Ecto neural progenitor cell (in vitro differentiated cells): ENCODE results near the gene TAF11L5.
"Not testable (repeated sequence)": the region's sequence is repeated elsewhere in the genome, so short reads cannot be mapped to it uniquely, and the experiment has no call there.

Experiments used
- DNase-seq: peaks from one replicate; pipeline ENCODE4 v3.0.0-alpha.2; 2018; ENCODE audit warnings: low spot score

TAF11L5 gene

DNA sequence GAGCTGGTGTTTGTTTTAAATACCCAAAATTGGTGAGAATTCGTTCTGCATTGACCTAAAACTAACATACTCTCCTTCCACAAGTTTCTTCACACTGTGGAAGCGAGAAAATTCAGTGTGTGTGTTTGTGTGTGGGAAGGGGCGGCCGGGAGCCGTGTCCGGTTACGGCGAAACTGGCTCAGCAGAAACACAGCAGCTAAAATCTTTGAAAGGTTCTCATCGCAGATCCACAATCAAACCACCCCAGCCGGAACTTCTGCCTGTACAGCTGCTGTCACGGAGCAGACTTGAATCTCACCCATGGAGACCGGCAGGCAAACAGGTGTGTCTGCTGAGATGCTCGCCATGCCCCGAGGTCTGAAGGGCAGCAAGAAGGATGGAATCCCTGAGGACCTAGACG lies at the start of gene TAF11L5:
Gene TAF11L5, plus strand, starts transcription at position 301 of the 400 bp plus-strand sequence.
- not testable (repeated sequence) for DNase-seq

DNA sequence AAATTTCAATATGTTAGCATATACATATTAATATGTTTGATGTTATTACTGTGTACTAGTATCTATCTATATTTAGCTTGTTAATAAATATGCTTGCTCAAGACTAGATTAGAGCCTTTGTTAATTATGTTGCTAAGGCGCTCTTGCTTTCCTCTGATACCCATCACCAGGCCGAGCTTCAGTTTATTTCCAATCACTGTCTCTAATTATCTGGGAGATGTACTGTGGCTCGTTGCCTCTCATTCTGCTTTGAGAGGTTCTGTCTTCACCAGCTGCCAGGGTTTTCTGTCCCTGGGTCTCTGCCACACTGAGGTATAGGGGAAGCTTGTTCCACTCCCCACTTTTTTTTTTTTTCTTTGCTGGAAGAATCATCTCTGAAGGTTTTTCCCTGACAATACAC lies 48.0 kb upstream of the TAF11L5 start:
- DNase-seq = no peak

DNA sequence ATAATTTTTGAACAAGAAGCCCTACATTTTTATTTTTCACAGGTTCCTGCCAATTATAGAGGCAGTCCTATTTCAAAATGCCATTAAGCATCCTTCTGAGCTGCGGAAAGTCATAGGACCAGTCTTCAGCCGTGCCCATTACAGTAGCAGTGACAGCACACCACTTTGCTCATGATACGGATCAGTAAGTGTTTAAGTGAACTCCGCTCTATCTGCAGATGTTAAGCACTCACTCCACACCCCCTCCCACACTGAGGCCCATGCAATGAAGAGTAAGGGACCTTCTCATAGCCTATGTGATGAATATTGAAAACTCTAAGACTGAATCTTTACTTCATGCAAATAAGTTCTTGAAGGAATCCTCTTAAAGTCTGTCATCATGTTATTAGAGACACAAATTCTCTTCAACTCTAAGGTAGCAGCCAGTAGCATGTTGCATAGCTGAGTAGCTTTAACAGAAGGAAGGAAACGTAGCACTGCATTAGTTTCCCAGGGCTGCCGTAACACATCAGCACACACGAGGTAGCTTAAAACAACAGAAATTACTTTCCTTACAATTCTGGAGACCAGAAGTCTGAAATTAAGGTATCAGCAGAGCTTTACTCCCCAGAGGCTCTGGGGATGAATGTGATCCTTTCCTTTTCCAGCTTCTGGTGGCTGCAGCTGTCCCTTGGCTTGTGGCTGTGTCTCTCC lies 47.3 kb upstream of the TAF11L5 start:
- DNase-seq = no peak

DNA sequence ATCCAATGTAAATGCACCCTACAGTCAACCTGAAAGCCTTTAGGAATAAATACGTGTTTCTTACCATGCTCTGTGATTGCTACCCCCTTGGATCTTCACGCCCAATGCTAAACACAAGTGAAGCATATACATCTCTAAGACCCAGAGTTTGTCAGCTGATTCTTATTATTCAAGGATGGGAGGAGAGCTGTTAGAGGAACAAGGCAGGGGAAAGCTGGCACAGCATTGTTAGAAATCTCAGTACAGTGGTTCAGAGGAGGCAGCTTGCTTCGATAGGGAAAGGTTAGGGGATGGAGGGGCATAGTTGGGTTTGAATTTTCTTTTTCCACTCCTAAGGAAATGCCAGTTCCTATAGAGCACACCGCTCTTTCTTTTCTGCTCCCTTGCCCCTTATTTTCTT lies 43.7 kb upstream of the TAF11L5 start:
- no peak for DNase-seq

DNA sequence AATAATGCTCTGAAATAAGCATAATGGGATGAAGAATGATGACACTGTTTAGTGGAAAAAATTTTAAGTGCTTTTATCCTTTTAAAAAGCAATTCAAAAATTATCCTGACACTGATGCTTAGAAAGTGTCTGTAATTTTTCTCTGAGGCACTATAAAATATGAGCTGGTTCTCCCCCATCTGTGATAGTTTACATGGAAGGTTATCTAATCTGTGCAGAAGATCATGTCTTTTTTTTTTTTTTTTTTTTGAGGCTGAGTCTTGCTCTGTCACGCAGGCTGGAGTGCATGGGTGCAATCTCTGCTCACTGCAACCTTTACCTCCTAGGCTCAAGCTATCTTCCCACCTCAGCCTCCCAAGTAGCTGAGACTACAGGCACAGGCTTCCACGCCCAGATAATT lies 42.2 kb upstream of the TAF11L5 start:
- no peak for DNase-seq

DNA sequence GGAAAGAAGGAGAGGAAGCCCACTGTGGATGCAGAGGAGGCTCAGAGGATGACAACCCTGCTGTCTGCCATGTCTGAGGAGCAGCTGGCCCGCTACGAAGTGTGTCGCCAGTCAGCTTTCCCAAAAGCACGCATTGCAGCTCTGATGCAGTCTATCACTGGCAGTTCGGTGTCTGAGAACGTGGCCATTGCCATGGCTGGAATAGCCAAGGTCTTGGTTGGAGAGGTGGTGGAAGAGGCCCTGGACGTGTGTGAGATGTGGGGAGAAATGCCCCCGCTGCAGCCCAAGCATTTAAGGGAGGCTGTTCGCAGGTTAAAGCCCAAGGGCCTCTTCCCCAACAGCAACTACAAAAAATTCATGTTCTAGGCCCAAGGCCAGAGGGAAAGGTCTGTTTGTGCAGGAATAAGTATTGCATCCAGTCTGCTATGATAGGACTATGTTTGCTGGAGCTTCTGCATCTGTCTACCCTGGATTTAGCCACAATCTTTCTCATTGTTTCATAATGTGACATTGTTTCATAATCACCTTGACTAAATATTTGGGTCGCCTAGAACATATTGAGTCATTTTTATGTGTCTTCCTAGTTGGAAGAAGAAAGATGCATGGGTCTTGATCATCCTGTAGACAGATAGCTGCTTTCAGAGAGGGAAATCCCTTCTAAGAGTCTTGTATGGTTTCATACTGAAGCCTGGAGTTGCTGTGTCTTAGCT lies 38.4 kb upstream of the TAF11L5 start:
- not testable (repeated sequence) for DNase-seq

DNA sequence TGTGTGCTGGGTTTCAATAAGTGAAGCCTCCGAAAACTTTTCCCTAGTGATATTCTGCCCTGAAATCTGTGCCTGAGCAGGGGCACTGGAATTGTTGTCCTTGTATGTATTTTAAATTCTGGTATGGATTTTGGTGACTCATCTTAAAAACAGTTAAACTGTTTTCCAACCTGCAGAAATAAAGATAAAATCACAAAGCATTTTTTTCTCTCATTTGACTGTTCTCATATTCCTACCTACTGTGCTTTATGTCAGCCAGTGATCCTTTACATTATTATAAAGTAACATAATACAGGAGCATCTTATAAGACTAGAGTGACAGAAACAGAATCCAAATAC lies 37.9 kb upstream of the TAF11L5 start:
- no peak for DNase-seq

DNA sequence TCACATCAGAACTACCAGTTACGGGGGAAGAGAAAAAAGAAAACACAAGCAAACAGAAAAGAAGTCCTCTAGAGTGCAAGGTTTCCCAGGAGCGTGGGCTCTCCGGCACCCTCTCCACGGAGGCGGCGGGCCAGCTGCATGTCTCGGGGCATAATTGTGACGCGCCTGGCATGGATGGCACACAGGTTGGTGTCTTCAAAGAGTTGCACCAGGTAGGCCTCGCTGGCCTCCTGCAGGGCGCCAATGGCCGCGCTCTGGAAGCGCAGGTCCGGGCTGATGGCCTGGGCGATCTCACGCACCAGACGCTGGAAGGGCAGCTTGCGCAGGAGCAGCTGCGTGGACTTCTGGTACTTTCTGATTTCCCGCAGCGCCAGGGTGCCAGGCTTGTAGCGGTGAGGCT lies 33.8 kb upstream of the TAF11L5 start:
- not testable (repeated sequence) for DNase-seq

DNA sequence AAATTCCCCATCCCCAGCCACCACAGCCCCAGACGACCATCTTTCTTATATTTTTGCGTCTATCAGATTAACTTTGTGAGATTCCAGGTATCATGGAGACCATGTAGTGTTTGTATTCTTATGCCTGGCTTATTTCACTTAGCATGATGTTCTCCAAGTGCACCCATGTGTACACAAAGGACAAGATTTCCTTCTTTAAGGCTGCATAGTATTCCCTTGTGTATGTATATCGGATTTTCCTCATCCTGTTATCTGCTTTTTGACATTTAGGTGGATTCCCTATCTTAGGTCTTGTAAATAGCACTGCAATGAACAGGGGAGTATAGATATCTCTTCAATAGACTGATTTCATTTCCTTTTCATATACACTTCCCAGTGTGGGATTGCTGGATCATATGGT lies 32.3 kb upstream of the TAF11L5 start:
- no peak for DNase-seq

DNA sequence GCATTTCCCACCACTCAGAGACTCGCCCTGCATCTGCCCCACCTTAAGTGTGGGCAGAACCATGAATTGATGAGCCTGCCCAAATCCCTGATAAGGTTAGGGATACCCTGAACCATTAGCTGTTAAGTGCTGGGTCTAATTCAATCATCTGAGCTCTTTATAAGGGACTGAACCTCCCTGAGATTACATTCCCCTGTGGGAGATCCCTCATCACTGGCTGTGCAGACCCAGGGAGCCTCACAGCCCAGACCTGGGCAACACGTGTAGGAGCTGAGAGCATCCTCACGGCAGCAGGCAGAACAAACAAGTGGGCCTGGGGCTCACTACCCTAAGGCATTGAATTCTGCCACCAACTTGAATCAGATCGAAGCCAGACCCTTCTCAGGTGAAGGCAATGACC lies 27.6 kb upstream of the TAF11L5 start:
- DNase-seq = no peak

DNA sequence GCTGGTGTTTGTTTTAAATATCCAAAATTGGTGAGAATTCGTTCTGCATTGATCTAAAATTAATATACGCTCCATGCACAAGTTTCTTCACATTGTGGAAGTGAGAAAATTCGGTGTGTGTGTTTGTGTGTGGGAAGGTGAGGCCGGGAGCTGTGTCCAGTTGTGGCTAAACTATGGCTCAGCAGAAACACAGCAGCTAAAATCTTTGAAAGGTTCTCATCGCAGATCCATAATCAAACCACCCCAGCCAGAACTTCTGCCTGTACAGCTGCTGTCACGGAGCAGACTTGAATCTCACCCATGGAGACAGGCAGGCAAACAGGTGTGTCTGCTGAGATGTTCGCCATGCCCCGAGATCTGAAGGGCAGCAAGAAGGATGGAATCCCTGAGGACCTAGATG lies 27.1 kb upstream of the TAF11L5 start, which contains the start of gene TAF11L2:
Gene TAF11L2, plus strand, starts transcription at position 301 of the 400 bp plus-strand sequence.
- DNase-seq = not testable (repeated sequence)

DNA sequence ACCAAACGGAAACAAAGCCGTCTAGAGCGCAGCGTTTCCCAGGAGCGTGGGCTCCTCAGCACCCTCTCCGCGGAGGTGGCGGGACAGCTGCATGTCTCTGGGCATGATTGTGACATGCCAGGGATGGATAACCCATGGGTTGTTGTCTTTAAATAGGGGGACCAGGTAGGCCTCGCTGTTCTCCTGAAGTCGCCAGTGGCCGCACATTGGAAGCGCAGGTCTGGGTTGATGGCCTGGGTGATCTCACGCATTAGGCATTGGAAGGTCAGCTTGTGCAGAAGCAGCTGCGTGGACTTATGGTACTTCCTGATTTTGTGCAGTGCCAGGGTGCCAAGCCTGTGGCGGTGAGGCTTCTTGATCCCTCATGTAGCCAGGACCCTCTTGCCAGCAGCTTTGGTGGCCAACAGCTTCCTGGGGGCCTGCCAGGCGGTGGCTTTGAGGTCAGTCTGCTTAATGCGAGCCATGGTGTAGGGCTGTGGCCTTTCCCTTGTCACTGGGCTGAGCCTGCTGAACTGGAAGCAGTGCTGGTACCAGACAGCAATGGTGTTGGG lies 13.2 kb upstream of the TAF11L5 start:
- no peak for DNase-seq

DNA sequence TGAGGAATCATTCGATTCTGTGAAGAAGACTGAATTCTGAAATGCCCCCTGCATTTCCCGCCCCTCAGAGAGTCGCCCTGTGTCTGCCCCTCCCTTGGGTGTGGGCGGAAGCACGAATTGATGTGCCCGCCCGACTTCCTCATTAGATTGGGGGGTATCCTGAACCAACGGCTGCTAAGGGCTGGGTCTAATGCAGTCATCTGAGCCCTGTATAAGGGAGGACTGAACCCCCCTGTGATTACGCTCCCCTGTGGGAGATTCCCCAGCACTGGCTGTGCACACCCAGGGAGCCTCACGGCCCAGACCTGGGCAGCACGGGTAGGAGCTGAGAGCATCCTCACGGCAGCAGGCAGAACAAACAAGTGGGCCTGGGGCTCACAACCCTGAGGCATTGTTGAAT lies 7.5 kb upstream of the TAF11L5 start:
- DNase-seq = not testable (repeated sequence)

DNA sequence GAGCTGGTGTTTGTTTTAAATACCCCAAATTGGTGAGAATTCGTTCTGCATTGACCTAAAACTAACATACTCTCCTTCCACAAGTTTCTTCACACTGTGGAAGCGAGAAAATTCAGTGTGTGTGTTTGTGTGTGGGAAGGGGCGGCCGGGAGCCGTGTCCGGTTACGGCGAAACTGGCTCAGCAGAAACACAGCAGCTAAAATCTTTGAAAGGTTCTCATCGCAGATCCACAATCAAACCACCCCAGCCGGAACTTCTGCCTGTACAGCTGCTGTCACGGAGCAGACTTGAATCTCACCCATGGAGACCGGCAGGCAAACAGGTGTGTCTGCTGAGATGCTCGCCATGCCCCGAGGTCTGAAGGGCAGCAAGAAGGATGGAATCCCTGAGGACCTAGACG lies 7.0 kb upstream of the TAF11L5 start, which contains the start of gene TAF11L3:
Gene TAF11L3, plus strand, starts transcription at position 301 of the 400 bp plus-strand sequence.
- not testable (repeated sequence) for DNase-seq

DNA sequence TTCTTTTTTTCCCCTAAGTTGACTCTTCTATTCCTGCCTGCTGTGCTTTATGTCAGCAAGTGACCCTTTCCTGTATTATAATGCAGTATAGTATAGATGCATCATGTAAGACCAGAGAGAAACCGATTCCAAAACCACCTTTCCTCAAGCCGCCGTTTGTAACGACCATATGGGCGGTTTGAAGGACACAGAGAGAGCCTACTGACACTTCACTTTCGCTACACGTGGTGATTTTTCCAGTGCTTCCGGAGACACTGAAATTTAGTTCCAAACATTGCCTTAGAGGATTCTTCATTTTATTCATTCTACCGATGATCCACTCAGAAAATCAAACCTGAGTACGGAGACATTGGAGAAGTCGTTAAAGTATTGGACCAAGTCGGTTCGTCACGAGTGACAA lies 5.5 kb upstream of the TAF11L5 start:
- DNase-seq = not testable (repeated sequence)

DNA sequence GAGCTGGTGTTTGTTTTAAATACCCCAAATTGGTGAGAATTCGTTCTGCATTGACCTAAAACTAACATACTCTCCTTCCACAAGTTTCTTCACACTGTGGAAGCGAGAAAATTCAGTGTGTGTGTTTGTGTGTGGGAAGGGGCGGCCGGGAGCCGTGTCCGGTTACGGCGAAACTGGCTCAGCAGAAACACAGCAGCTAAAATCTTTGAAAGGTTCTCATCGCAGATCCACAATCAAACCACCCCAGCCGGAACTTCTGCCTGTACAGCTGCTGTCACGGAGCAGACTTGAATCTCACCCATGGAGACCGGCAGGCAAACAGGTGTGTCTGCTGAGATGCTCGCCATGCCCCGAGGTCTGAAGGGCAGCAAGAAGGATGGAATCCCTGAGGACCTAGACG lies 3.5 kb upstream of the TAF11L5 start, which contains the start of gene TAF11L4:
Gene TAF11L4, plus strand, starts transcription at position 301 of the 400 bp plus-strand sequence.
- not testable (repeated sequence) for DNase-seq

DNA sequence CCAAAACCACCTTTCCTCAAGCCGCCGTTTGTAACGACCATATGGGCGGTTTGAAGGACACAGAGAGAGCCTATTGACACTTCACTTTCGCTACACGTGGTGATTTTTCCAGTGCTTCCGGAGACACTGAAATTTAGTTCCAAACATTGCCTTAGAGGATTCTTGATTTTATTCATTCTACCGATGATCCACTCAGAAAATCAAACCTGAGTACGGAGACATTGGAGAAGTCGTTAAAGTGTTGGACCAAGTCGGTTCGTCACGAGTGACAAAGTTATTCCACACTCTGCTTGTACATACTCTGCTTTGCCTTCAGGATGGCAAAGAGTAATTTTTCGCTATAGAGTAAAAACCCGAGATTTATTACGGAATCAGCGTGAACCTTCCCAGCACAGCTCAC lies 1.5 kb downstream of the TAF11L5 start:
- DNase-seq = not testable (repeated sequence)

DNA sequence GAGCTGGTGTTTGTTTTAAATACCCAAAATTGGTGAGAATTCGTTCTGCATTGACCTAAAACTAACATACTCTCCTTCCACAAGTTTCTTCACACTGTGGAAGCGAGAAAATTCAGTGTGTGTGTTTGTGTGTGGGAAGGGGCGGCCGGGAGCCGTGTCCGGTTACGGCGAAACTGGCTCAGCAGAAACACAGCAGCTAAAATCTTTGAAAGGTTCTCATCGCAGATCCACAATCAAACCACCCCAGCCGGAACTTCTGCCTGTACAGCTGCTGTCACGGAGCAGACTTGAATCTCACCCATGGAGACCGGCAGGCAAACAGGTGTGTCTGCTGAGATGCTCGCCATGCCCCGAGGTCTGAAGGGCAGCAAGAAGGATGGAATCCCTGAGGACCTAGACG lies 3.3 kb downstream of the TAF11L5 start, which contains the start of gene TAF11L6:
Gene TAF11L6, plus strand, starts transcription at position 301 of the 400 bp plus-strand sequence.
- not testable (repeated sequence) for DNase-seq
